Nephron progenitor cell (in vitro differentiated cells): ENCODE measurements around the gene WASHC3.

Experiments used
- DNase-seq: peaks from one replicate; pipeline ENCODE4 v3.0.0; 2021
- H3K27ac Mint-ChIP-seq: 2 replicates; pipeline ENCODE4 v1.8.0; 2021; ENCODE audit warnings: mild to moderate bottlenecking, moderate library complexity, mixed read lengths
- H3K27me3 Mint-ChIP-seq: 2 replicates; pipeline ENCODE4 v1.8.0; 2021; ENCODE audit warnings: mild to moderate bottlenecking, low read depth, mixed read lengths; ENCODE audit not compliant: poor library complexity
- H3K36me3 Mint-ChIP-seq: 2 replicates; pipeline ENCODE4 v1.8.0; 2021; ENCODE audit warnings: low read depth, mixed read lengths
- H3K4me1 Mint-ChIP-seq: 2 replicates; pipeline ENCODE4 v1.8.0; 2021; ENCODE audit warnings: mixed read lengths
- H3K4me3 Mint-ChIP-seq: 2 replicates; pipeline ENCODE4 v1.8.0; 2021; ENCODE audit warnings: mild to moderate bottlenecking, moderate library complexity, mixed read lengths
- H3K9me3 Mint-ChIP-seq: 2 replicates; pipeline ENCODE4 v1.8.0; 2021; ENCODE audit warnings: mild to moderate bottlenecking, moderate library complexity, mixed read lengths
- CTCF ChIP-seq: fragments of 200-600 bp; sonication (generic); IDR thresholded peaks from 2 replicates; pipeline ENCODE4 v1.5.0; 2021; ENCODE audit warnings: antibody characterized with exemption

WASHC3 gene

GRCh38 chr12:102009796-102010195 lies 52.0 kb downstream of the WASHC3 start:
- no peaks in the 10 kb centered on the region for H3K27me3 Mint-ChIP-seq
- no peaks in the 10 kb centered on the region for H3K4me1 Mint-ChIP-seq
- DNase-seq: no peak
- H3K36me3 Mint-ChIP-seq: peaks cover 4% of the 10 kb centered on the region
- no peak for TF ChIP-seq CTCF
- H3K9me3 Mint-ChIP-seq: no peaks in the 10 kb centered on the region
- H3K4me3 Mint-ChIP-seq: no peak overlapping the region
- no peak overlapping the region for H3K27ac Mint-ChIP-seq

- Mint-ChIP-seq H3K4me3 (no peak overlapping the region), H3K36me3 (peaks cover 4% of the 10 kb centered on the region), H3K4me1 (no peaks in the 10 kb centered on the region), H3K9me3 (no peaks in the 10 kb centered on the region), H3K27me3 (no peaks in the 10 kb centered on the region), H3K27ac (no peak overlapping the region)
- no peak for DNase-seq
- TF ChIP-seq CTCF: no peak
These were observed 53.1 kb downstream of the WASHC3 start for GRCh38 chr12:102008615-102009126.

GRCh38 chr12:102005256-102005655 lies 56.5 kb downstream of the WASHC3 start:
- H3K27me3 Mint-ChIP-seq: no peaks in the 10 kb centered on the region
- TF ChIP-seq CTCF: no peak
- H3K4me1 Mint-ChIP-seq: no peaks in the 10 kb centered on the region
- H3K4me3 Mint-ChIP-seq: no peak overlapping the region
- no peak overlapping the region for H3K27ac Mint-ChIP-seq
- no peaks in the 10 kb centered on the region for H3K36me3 Mint-ChIP-seq
- no peak for DNase-seq
- no peaks in the 10 kb centered on the region for H3K9me3 Mint-ChIP-seq

GRCh38 chr12:101997102-101997501 lies 64.7 kb downstream of the WASHC3 start:
- DNase-seq: no peak
- H3K4me3 Mint-ChIP-seq: no peak overlapping the region
- no peak overlapping the region for H3K27ac Mint-ChIP-seq
- H3K9me3 Mint-ChIP-seq: no peaks in the 10 kb centered on the region
- no peak for TF ChIP-seq CTCF
- H3K27me3 Mint-ChIP-seq: no peaks in the 10 kb centered on the region
- H3K4me1 Mint-ChIP-seq: no peaks in the 10 kb centered on the region
- H3K36me3 Mint-ChIP-seq: no peaks in the 10 kb centered on the region

- no peak overlapping the region for H3K27ac Mint-ChIP-seq
- no peaks in the 10 kb centered on the region for H3K36me3 Mint-ChIP-seq
- no peak for DNase-seq
- no peaks in the 10 kb centered on the region for H3K4me1 Mint-ChIP-seq
- TF ChIP-seq CTCF: no peak
- H3K4me3 Mint-ChIP-seq: no peak overlapping the region
- H3K27me3 Mint-ChIP-seq: no peaks in the 10 kb centered on the region
- H3K9me3 Mint-ChIP-seq: no peaks in the 10 kb centered on the region
These were observed 66.1 kb downstream of the WASHC3 start for GRCh38 chr12:101995684-101996083.

GRCh38 chr12:101992091-101992490 lies 69.7 kb downstream of the WASHC3 start:
- Mint-ChIP-seq H3K4me3 (no peak overlapping the region), H3K27ac (no peak overlapping the region), H3K9me3 (no peaks in the 10 kb centered on the region), H3K27me3 (no peaks in the 10 kb centered on the region), H3K4me1 (no peaks in the 10 kb centered on the region), H3K36me3 (no peaks in the 10 kb centered on the region)
- TF ChIP-seq CTCF: no peak
- DNase-seq: no peak
